ENCODE results near the gene PDE5A. TPM values are rescaled to one million over a fixed set of nuclear protein-coding genes. Genes with fewer than 3 reads are reported as not detected.

PDE5A gene
- total and polyA plus RNA-seq, 10 of the 15 experiments (the other 5 are each of a cell fraction or from before 2014, with no cell fraction given): under 0.01 to 3.9 (median 0.26) TPM; not detected in 1

DNA sequence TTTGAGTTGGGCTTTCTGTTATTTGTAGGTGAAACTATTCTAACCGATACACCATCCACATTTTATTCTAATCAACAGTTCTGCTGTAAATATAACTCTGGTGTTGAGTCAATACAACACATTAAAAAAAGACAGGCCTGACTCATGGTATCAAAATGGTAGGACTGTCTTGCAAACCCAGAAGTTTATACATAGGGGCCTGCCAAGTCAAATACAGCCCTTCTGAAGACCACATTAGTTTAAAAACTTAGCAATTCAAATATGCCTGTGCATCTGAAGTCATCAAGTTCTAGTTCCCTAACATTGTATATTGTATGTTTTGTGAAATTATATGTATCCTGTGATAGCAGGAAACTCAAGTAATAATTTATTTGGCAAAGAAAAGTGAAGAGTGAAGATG, 24.4 kb upstream of the PDE5A start (continued):
- TF ChIP-seq PML (IDR thresholded peaks at IDR 0.05; ENCODE audit: low read length) (no peak), CHD1 (IDR thresholded peaks at IDR 0.05; ENCODE audit: low read depth, low read length) (no peak), ASH2L (IDR thresholded peaks at IDR 0.05; ENCODE audit: borderline replicate concordance, low read depth) (no peak)

DNA sequence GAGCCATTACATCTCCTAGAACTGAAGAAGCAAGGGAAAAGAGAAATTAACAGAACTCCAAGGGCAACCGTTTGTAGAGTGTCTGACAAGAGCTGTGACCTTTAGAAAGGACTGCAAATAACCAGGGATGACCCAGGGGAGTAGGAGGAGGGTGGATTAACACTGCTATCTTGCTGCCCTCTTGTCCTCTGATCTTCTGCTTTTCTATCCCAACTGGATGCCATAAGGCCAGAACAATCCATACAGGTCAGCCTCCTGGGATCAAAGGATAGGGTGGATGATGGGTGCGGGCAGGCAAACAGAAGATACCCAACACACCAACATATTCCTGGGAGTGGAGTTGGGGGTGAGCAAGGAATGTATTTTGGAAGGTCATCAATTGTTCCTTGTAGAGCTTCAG, 19.8 kb upstream of the PDE5A start:
- intact Hi-C loops (cut with micrococcal nuclease; ENCODE audit: unreplicated experiment) (no loop called here), in situ Hi-C loops (cut with MboI) (no loop called here)
- Histone ChIP-seq H3K4me1 (ENCODE audit: control insufficient read depth, insufficient read depth, low read length) (no peaks in the 10 kb centered on the region), H3K27ac (ENCODE audit: control insufficient read depth, insufficient read depth) (no peak overlapping the region), H3K4me3 (no peak overlapping the region), H3K27me3 (replicated peaks in 1 of 2; ENCODE audit: control insufficient read depth in 2 of 2, insufficient read depth in 2 of 2, low read length in 1 of 2) (no peaks in the 10 kb centered on the region), H2AFZ (ENCODE audit: control insufficient read depth, low read depth, low read length) (no peak overlapping the region), H3K4me2 (ENCODE audit: control insufficient read depth, insufficient read depth) (no peak overlapping the region), H3K9me3 (replicated peaks; ENCODE audit: control insufficient read depth, insufficient read depth, low read length) (no peaks in the 10 kb centered on the region), H4K20me1 (ENCODE audit: control insufficient read depth, insufficient read depth) (no peaks in the 10 kb centered on the region), H3K9ac (ENCODE audit: control insufficient read depth, insufficient read depth, low read length) (no peak overlapping the region), H3K36me3 (ENCODE audit: control insufficient read depth in 2 of 2, insufficient read depth in 2 of 2, low read length in 1 of 2) (no peaks in the 10 kb centered on the region), H3K79me2 (ENCODE audit: control insufficient read depth, insufficient read depth, low read length) (no peaks in the 10 kb centered on the region)
- POLR2A ChIA-PET: no interaction called here
- FAIRE-seq (no peak), ATAC-seq (no peak), DNase-seq (ENCODE audit: low read depth, low spot score) (no peak)
- SMC1A ChIA-PET (ENCODE audit: uncharacterized antibody, unreplicated experiment): interaction anchor here (1.0 kb wide), 1 partner anchor 11 kb away, joined by 3 read pairs; no protein-coding TSS in a partner anchor
- WGBS (ENCODE audit: insufficient coverage, insufficient replicate concordance, low lambda C conversion rate, missing lambda C conversion rate): 9% methylated on average over 2 of the region's 2 CpGs
- no TSS peak for BruUV-seq (replicated peaks)
- CTCF ChIA-PET: no interaction called here
- RAD21 ChIA-PET (ENCODE audit: unreplicated experiment): no interaction called here
- TF ChIP-seq, protein P1, sequence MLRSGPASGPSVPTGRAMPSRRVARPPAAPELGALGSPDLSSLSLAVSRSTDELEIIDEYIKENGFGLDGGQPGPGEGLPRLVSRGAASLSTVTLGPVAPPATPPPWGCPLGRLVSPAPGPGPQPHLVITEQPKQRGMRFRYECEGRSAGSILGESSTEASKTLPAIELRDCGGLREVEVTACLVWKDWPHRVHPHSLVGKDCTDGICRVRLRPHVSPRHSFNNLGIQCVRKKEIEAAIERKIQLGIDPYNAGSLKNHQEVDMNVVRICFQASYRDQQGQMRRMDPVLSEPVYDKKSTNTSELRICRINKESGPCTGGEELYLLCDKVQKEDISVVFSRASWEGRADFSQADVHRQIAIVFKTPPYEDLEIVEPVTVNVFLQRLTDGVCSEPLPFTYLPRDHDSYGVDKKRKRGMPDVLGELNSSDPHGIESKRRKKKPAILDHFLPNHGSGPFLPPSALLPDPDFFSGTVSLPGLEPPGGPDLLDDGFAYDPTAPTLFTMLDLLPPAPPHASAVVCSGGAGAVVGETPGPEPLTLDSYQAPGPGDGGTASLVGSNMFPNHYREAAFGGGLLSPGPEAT (IDR thresholded peaks at IDR 0.05; ENCODE audit: low read depth): no peak
- TF ChIP-seq POU2F2 (IDR thresholded peaks at IDR 0.05; ENCODE audit: borderline replicate concordance, low read depth, low read length): no peak
- TF ChIP-seq HDAC6 (IDR thresholded peaks at IDR 0.05; ENCODE audit: unreplicated experiment): no peak
- no peak for TF ChIP-seq SMARCA5 (IDR thresholded peaks at IDR 0.05)
- no peak for TF ChIP-seq CBFB (IDR thresholded peaks at IDR 0.05; ENCODE audit: low read depth)
- TF ChIP-seq, protein P2, sequence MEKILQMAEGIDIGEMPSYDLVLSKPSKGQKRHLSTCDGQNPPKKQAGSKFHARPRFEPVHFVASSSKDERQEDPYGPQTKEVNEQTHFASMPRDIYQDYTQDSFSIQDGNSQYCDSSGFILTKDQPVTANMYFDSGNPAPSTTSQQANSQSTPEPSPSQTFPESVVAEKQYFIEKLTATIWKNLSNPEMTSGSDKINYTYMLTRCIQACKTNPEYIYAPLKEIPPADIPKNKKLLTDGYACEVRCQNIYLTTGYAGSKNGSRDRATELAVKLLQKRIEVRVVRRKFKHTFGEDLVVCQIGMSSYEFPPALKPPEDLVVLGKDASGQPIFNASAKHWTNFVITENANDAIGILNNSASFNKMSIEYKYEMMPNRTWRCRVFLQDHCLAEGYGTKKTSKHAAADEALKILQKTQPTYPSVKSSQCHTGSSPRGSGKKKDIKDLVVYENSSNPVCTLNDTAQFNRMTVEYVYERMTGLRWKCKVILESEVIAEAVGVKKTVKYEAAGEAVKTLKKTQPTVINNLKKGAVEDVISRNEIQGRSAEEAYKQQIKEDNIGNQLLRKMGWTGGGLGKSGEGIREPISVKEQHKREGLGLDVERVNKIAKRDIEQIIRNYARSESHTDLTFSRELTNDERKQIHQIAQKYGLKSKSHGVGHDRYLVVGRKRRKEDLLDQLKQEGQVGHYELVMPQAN (conservative IDR thresholded peaks at IDR 0.05): no peak
- no peak for TF ChIP-seq MTA3 (IDR thresholded peaks at IDR 0.05; ENCODE audit: borderline replicate concordance, low read length)
- TF ChIP-seq NBN (IDR thresholded peaks at IDR 0.05): no peak
- no peak for TF ChIP-seq RAD21 (IDR thresholded peaks at IDR 0.05; ENCODE audit: insufficient read depth, low read depth, low read length)
- no peak for TF ChIP-seq HDGF (IDR thresholded peaks at IDR 0.05)
- TF ChIP-seq RFX5 (IDR thresholded peaks at IDR 0.05; ENCODE audit: low read depth, low read length): no peak
- TF ChIP-seq NFIC (IDR thresholded peaks at IDR 0.05; ENCODE audit: low read depth, low read length): no peak
- TF ChIP-seq CBX3 (IDR thresholded peaks at IDR 0.05; ENCODE audit: borderline replicate concordance, low read depth): no peak
- TF ChIP-seq SREBF1 (IDR thresholded peaks at IDR 0.05; ENCODE audit: low read length): no peak
- TF ChIP-seq, protein P3, sequence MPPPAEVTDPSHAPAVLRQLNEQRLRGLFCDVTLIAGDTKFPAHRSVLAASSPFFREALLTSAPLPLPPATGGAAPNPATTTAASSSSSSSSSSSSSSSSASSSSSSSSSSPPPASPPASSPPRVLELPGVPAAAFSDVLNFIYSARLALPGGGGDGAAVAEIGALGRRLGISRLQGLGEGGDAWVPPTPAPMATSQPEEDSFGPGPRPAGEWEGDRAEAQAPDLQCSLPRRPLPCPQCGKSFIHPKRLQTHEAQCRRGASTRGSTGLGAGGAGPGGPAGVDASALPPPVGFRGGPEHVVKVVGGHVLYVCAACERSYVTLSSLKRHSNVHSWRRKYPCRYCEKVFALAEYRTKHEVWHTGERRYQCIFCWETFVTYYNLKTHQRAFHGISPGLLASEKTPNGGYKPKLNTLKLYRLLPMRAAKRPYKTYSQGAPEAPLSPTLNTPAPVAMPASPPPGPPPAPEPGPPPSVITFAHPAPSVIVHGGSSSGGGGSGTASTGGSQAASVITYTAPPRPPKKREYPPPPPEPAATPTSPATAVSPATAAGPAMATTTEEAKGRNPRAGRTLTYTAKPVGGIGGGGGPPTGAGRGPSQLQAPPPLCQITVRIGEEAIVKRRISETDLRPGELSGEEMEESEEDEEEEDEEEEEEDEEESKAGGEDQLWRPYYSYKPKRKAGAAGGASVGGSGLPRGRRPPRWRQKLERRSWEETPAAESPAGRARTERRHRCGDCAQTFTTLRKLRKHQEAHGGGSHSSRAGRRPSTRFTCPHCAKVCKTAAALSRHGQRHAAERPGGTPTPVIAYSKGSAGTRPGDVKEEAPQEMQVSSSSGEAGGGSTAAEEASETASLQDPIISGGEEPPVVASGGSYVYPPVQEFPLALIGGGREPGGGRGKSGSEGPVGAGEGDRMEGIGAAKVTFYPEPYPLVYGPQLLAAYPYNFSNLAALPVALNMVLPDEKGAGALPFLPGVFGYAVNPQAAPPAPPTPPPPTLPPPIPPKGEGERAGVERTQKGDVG (CRISPR knock-in tag; IDR thresholded peaks at IDR 0.05): no peak
- no peak for TF ChIP-seq EGR1 (IDR thresholded peaks at IDR 0.05; ENCODE audit: borderline replicate concordance in 1 of 2, low read depth in 2 of 2, low read length in 2 of 2)
- no peak for TF ChIP-seq ZSCAN29 (IDR thresholded peaks at IDR 0.05)

Measured in GM12878 (cell line).